GM19043 (cell line): ENCODE results near the gene BACH2.
A peak's percentile ranks its signal among the peaks of the same experiment; 100 is the strongest.
"Not testable (repeated sequence)": the region's sequence is repeated elsewhere in the genome, so short reads cannot be mapped to it uniquely, and the experiment has no call there.

Experiments
- ATAC-seq: cut with Tn5 transposase; IDR thresholded peaks from one replicate; pipeline ENCODE4 v1.9.1; 2021; ENCODE audit warnings: low read depth; ENCODE audit not compliant: unreplicated experiment

BACH2 gene

GRCh38 chr6:90218959-90219208 lies 77.8 kb downstream of the BACH2 start:
- ATAC-seq = no peak

GRCh38 chr6:90217506-90218127 lies 79.0 kb downstream of the BACH2 start:
- no peak for ATAC-seq

- ATAC-seq = peak; percentile 52
Observed at GRCh38 chr6:90216072-90216977, 80.3 kb downstream of the BACH2 start.

GRCh38 chr6:90214966-90215365 lies 81.7 kb downstream of the BACH2 start:
- ATAC-seq = no peak

- no peak for ATAC-seq
Observed at GRCh38 chr6:90214461-90214860, 82.2 kb downstream of the BACH2 start.

GRCh38 chr6:90212274-90212673 lies 84.4 kb downstream of the BACH2 start:
- ATAC-seq = no peak

- ATAC-seq = no peak
Observed at GRCh38 chr6:90209527-90209926, 87.1 kb downstream of the BACH2 start.

GRCh38 chr6:90208690-90209089 lies 88.0 kb downstream of the BACH2 start:
- ATAC-seq = not testable (repeated sequence)

- no peak for ATAC-seq
Observed at GRCh38 chr6:90204327-90205056, 92.2 kb downstream of the BACH2 start.

GRCh38 chr6:90203672-90204071 lies 93.0 kb downstream of the BACH2 start:
- no peak for ATAC-seq

GRCh38 chr6:90202156-90202555 lies 94.5 kb downstream of the BACH2 start:
- no peak for ATAC-seq

- ATAC-seq = no peak
Observed at GRCh38 chr6:90199900-90200299, 96.7 kb downstream of the BACH2 start.

- ATAC-seq = no peak
Observed at GRCh38 chr6:90198758-90199425, 97.8 kb downstream of the BACH2 start.

GRCh38 chr6:90197854-90198496 lies 98.7 kb downstream of the BACH2 start:
- ATAC-seq = no peak

- ATAC-seq = no peak
Observed at GRCh38 chr6:90195094-90195829, 101.4 kb downstream of the BACH2 start.

GRCh38 chr6:90194371-90194841 lies 102.2 kb downstream of the BACH2 start:
- no peak for ATAC-seq

- ATAC-seq = no peak
Observed at GRCh38 chr6:90193359-90193758, 103.3 kb downstream of the BACH2 start.

- no peak for ATAC-seq
Observed at GRCh38 chr6:90192857-90193256, 103.8 kb downstream of the BACH2 start.

GRCh38 chr6:90190752-90191395 lies 105.8 kb downstream of the BACH2 start:
- ATAC-seq = no peak
